Measurements from ENCODE around the gene NOXO1. TPM values are rescaled to one million over a fixed set of nuclear protein-coding genes. Genes with fewer than 3 reads are reported as not detected.
A peak's percentile ranks its signal among the peaks of the same experiment; 100 is the strongest.
"Not testable (repeated sequence)": the region's sequence is repeated elsewhere in the genome, so short reads cannot be mapped to it uniquely, and the experiment has no call there.

NOXO1 gene
- polyA plus RNA-seq, 3 donors, result 0.90 to 1.2 (median 1.00) TPM

DNA sequence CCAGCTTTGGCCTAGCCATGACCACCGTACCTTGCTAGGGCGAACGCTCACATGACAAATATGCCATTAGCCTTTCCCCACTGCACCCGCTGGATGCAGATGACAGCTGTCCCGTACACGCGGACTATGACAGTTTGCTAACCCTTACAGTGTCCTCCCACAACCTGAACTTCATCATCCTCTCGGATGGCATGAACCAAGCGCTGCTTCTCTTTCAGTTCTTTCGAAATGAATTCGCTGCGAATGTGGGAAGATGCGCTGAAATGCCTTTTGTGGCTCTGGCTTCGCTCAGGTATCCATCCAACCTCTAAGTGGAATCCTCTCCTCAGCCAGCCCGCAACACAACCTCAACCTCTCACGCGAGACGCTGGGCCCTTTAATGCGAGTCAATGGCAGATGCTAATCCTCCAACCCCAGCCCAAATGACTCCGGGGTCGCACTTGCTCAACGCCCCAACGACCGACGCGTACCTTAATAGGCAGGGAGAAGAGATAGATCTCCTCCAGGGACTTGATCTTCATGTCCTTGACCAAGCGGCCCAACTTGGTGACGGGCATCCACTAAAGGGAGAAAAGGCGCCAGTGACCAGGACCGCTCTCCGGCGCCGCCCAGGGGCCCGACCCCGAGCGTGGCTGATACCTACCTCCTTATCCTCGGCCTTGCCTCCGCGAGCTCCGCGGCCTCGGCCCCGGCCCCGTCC lies 17.3 kb downstream of the NOXO1 start:
- no peak for DNase-seq

DNA sequence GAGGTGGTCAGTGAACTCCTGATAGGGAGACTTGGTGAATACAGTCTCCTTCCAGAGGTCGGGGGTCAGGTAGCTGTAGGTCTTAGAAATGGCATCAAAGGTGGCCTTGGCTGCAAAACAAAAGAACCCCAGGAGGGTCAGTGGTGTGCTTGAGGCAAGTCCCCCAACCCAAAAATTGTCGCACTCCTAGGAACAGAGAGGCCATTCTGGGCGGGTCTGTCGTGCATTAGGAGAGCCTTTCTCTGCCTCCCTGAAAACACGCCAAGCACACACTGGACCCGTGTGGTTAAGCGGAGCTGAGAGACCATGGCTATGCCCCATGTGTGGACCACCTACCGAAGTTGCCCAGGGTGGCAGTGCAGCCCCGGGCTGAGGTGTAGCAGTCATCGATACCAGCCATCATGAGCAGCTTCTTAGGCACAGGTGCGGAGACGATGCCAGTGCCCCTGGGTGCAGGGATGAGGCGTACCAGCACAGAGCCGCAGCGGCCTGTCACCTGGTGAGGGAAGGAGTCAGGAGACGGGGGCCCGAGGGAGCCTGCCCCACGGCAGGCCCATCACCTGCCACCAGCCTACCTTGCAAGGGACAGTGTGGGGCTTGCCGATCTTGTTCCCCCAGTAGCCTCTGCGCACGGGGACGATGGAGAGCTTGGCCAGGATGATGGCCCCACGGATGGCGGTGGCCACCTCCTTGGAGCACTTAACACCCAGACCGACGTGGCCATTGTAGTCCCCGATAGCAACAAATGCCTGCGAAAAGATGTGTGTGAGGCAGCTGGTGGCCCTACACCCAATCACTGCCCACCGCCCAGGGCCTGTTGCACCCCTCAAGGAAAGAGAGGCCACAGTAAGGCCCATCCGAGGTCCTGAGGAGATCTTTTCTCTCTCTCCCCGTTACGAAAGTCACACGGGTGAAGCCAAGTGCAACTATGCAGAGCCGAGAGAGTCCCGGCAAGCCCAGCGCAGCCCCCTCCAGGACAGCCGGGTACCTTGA lies 18.8 kb downstream of the NOXO1 start:
- DNase-seq, result not testable (repeated sequence)

DNA sequence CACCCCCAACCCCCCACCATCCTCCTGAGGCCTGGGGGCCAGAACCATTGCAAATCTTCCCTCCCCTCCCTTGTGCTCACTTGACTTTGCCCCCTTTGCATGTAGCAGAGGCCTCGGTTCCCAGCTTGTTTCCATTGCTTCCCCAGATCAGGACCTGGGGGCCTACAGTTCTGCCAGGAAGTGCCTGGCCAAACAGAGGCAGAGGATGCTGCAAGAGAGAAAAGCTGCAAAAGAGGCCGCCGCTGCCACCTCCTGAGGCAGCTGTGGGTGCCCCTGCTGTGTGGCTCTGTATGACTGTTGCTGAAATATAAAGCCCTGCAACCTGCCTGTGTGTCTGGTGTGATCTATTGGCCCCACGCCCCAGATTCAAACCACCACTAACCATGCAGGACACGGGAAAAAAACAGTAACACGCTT lies 19.6 kb downstream of the NOXO1 start:
- DNase-seq, result no peak

DNA sequence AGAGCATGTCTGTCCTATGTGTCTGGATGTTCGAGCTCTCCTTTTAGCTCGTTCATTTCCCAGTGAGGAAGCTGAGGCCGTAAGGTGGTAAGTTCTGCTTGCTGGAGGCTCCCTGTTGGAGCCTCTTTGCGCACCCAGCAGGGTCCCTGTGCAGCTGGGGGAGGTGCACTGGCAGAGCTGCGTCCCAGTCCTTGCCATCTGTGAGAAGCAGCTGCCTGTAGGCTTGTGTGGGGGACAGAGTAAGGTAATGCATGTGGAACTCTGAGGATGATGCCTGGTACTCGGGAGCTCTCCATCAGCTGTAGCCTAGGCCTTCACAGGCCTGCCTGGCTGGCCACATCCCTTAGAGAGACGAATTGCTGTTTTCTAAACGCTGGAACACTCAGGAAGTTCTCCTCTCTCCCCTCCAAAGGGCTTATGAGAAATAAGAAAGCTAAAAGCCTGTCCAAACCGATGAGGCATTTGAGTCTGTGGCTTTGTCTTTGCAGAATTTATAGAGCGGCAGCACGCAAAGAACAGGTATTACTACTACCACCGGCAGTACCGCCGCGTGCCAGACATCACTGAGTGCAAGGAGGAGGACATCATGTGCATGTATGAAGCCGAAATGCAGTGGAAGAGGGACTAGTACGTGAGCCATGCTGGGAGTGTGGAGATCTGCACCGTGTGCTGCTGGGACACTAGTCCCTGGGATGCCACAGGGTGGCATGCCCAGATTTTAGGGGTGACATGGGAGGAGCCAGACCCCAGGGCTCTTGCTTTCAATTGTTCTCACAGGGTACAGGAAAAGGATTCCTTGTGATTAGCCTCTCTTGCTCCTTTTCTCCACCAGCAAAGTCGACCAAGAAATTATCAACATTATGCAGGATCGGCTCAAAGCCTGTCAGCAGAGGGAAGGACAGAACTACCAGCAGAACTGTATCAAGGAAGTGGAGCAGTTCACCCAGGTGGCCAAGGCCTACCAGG lies 20.3 kb downstream of the NOXO1 start:
- DNase-seq, result no peak

DNA sequence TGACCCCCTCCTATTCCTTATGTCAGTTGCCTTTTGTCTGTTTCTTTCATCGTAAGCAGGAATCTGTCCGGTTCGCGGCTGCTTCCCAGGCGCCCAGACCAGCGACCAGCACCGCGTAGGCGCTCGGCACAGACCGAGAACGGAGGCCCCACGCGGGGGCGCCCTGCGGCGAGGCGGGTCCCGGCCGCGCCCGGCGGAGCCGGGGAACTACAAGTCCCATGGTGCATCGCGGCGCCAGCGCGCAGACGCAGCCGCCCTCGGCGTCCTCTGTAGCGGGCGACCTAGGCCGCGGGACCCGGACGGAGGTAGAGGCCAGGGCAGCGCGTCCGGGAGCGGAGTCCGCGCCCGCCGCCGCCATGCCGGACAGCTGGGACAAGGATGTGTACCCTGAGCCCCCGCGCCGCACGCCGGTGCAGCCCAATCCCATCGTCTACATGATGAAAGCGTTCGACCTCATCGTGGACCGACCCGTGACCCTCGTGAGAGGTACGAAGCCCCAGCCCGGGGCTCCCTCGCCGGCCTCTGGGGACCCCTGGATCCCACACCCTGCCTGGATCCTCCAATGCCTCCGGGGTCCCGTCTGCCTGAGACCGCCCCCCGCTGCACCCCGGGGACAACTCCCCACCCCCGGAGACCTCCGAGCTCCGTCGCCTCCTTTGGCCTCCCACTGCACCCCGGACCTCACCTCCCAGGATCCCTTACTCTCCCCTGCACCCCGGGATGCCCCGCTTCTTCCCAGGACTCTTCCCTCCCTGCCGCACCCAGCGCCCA lies 21.8 kb downstream of the NOXO1 start, which contains the start of gene NDUFB10:
NDUFB10 (plus strand) TSS at position 270 of the 771 bp plus-strand sequence; CDS start at position 357, 87 bp downstream.
- peak; percentile 87 for DNase-seq

DNA sequence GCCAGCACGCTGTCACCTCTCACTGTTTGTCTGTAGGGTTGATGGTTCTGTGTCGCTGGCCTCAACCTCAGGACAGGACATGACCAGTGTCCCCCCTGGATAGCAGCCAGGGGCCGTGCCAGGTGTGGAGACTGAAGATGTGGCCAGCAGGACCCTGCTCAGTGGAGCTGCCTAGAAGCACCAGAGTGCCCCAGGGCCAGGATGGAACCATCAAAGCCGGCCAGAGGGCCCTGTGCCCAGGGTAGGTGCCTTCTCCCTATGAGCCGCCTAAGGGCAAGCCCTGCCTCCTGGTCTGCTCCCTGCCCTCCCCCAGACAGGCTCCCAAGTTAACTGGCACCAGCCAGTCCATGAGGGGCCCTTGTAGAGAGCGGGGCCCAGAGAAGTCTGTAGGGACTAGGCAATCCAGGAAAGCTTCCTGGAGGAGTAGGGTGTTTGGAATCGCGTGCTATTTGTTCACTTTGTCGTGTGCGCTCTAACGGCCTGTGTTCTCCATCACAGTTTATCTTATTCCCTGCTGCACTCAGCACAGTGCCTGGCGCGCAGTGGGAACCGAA lies 22.5 kb downstream of the NOXO1 start:
- DNase-seq, result no peak

DNA sequence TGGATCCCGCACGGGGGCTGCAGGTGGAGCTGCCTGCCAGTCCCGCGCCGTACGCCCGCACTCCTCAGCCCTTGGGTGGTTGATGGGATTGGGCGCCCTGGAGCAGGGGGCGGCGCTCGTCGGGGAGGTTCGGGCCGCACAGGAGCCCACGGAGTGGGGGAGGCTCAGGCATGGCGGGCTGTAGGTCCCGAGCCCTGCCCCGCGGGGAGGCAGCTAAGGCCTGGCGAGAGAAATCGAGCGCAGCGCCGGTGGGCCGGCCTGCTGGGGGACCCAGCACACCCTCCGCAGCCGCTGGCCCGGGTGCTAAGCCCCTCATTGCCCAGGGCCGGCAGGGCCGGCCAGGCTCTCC lies 23.2 kb downstream of the NOXO1 start:
- not testable (repeated sequence) for DNase-seq

DNA sequence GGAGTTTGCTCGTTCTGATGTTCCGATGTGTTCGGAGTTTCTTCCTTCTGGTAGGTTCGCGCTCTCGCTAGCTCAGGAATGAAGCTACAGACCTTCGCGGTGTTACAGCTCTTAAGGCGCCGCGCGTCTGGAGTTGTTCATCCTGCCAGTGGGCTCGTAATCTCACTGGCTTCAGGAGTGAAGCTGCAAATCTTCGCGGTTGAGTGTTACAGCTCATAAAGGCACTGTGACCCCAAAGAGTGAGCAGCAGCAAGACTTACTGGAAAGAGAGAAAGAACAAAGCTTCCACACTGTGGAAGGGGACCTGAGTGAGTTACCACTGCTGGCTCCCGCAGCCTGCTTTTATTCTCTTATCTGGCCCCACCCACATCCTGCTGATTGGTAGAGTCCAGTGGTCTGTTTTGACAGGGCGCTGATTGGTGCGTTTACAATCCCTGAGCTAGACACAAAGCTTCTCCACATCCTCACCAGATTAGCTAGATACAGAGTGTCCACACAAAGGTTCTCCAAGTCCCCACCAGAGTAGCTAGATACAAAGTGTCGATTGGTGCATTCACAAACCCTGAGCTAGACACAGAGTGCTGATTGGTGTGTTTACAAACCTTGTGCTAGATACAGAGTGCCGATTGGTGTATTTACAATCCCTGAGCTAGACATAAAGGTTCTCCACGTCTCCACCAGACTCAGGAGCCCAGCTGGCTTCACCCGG lies 23.7 kb downstream of the NOXO1 start:
- not testable (repeated sequence) for DNase-seq

DNA sequence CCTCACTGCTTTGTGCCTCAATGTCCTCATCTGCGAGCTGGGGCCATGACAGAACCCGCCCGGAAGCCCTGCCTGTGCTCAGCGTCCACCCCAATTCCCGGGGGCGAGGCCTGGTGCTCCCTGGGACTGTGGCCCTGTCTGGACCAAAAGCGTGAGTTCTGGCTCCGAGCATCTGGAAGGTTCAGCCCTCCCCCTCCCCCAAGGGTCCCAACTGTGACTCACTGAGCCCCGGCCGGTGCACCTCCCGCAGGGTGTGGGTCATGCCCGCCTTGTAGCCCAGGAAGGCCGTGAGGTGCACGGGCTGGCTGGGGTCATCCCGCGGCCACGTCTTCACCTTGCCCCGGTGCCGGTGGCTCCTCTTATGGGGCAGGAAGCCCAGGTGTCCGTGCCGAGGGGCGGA lies 27.5 kb downstream of the NOXO1 start:
- DNase-seq, result no peak

DNA sequence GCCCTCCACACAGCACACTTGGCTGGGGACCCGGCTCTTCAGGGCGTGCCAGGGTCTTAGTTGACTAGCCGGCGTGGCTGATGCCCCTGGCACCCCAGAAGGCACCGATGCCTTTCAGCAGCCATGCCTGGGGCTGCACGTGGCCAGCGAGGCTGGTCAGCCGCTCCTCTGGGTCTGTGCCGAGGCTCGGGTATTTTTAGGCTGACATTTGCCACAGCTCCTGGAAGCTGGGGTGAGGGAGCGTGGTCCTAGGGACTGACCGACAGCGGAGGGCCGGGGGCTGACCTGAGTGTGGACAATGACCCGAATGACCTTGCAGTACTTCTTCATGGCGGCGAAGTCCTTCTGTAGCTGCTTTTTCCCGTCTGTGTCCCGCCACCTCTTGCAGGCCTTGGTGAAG lies 30.7 kb downstream of the NOXO1 start:
- DNase-seq, result no peak

DNA sequence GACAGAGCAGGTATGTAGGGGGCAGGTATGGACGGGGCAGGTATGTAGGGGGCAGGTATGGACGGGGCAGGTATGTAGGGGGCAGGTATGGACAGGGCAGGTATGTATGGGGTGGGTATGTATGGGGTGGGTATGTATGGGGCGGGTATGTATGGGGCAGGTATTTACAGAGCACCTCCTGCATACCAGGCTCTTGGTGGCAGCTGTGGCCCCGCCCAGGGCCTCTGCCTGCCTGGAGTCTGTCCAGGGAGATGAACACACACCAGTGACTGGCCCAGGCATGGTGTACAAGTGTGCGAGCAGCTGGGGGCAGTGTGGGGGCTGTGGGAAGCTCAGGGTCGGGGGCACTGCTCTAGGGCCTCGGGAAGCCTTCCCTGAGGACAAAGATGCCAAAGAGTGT lies 31.2 kb downstream of the NOXO1 start:
- no peak for DNase-seq

DNA sequence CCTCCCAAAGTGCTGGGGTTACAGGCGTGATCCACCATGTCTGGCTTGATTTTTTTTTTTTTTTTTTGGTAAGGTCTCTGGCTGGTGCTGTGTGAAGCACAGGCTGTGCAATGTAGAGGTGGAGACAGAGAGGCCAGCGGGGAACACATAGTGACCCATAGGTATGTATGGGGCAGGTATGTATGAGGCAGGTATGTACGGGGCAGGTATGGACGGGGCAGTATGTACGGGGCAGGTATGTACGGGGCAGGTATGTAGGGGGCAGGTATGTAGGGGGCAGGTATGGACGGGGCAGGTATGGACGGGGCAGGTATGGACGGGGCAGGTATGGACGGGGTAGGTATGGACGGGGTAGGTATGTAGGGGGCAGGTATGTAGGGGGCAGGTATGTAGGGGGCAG lies 31.8 kb downstream of the NOXO1 start:
- no peak for DNase-seq

DNA sequence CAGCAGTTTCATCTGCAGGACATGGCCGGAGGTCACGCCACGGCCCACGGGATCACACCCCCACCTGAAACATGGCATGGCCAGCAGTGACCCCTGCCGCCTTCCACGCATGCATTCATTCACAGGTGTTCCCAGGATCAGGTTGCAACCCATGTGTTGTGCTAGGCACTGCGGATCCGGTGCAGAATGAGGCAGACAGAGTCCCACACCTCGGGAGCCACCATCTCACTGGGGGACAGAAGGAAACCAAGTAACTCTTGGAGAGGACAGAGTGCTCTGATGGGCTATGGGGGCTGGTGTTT lies 33.9 kb downstream of the NOXO1 start:
- no peak for DNase-seq

DNA sequence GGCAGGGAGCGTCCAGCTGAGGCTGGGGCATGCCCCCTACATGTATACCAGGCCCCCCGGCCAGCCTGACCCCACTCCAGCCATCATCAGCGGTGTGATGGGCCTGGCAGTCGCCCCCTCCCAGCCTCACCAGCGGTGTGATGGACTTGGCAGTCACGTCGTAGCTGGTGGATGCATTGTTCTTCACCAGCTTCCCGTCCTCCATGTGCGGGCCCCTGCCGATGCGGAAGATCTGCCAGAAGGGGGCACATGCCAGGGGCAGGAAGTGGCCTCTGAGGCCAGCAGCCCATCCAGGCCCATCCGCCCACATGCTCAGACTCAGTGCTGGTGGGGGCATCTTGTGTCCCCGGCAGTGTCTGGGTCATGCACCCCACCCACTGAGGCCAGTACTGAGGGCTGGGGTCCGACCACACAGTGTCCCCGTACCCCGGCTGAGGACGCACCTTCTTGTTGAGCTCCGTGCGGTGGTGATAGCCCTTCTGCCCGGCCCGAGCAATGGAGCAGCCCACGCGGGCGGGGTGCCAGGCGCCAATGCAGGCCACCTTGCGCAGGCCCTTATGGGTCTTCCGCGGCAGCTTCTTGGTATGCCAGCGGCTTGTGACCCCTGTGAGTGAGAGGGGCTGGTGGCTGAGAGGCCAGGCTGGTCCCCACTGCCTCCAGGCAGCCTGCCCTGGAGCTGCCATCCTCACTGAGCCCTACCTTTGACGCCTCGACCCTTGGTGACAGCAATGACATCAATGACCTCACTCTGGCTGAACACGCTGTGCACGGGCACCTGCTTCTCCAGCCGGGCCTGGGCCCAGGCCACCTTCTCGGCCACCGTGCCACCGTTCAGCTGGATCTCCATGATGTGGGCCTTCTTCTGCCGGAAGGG lies 34.5 kb downstream of the NOXO1 start:
- no peak for DNase-seq

DNA sequence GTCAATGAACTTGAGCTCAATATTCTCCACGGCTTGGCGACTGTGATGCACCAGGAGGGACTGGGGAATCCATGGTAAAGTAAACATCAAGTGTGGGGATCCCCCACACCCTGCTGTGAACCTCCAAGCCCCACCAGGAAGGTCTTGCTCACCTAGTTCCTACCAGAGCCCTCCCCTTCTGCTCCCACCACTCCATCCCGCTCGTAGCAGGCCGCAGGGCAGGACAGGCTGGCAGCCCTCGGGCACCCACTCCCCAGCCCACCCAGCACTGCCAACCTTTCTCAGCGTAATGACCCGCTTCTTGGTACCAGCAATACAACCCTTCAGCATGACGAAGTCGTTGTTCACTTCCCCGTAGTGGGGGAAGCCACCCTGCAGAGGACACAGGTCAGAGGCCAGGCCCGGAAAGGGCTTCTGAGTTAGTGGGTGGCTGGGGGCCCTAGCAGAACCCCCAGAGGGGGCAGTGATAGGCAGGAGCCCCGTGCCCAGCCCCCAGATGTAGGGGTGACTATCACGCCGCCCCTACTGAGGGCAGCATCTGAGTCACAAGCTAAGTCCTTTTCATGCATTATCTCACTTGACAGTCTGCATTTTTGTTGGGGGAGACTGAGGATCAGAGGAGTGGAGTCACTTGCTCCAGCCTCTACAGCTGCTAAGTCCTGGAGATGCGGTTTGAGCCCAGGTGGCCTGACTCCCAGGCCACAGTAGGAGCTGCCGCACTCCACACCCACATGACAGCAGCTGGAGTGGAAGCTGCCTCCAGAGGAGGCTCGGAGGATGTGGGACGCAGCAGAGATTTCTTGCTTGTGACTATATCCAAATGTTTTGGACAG lies 35.5 kb downstream of the NOXO1 start:
- no peak for DNase-seq

DNA sequence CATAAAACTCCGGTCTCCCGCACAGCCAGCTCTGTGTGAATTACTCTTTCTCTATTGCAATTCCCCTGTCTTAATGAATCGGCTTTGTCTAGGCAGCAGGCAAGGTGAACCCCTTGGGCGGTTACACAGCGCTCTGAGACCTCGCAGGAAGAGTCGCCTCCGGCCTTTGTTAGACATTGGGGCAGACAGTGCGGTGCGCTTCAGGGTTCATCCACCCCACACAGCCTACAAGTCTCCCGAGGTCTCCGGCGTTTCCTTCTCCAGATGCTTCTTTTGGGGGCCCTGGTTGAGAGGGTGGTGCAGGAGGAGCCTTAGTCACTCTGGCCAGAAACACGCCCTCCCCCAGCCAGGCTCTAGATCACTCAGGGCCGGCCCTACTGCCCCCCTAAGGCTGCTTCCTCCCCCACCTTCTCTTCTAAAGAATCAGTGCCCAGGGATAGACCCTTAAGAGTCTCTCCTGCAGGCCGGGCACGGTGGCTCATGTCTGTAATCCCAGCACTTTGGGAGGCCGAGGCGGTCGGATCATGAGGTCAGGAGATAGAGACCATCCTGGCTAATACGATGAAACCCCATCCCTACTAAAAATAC lies 36.6 kb downstream of the NOXO1 start:
- no peak for DNase-seq

DNA sequence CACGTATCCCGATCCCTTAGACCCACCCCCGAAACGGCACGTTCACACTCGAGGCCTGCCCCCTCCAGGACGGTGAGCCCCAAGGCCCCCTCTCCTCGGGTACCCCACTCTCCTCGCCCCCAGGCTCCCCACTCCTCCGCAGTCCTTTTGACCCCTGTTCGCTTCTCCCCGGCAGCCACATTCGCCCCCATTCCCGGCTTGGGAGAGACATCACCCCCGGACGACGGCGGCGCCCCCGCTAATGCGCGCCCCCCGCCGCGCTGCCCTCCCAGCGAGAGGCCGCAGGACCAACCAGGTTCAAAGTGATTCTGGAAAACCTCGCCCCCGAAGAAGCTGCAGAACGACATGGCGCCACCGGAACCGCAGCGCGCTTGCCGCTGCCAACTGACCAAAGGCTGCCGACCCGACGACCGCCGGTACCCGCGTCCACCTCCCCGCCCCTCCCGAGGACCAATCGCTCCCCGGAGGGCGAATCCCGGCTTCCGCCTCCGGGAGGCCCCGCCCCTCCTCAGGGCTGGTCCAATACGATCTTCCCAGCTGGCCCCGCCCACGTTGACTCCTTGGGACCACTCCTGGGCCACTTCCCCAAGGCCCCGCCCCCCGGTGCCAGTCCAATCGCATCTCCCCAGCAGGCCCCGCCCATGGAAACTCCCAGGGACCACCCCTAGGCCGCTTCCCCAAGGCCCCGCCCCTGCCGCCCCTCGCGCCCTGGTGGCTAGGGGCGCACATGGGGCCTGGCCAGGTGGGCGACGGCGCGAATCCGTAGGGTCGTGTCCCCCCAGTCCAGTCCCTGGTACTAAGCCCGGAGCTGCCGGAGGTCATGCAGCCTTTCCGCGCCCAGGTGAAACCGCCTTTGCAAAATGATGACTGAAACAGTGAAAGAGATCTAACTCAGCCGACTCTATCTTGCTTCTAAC lies 38.2 kb downstream of the NOXO1 start, which contains the start of gene MSRB1:
MSRB1 (minus strand) TSS at position 390 of the 917 bp plus-strand sequence; CDS start at position 347, 43 bp downstream.
- peak; percentile 100 for DNase-seq

Data from renal pelvis (tissue), 4 donors.